Esophagus muscularis mucosa (tissue), 3 donors: Measurements from ENCODE around the gene ITPR1.
A peak's percentile ranks its signal among the peaks of the same experiment; 100 is the strongest.

Experiments used
- POLR2A ChIP-seq: fragments of 450-650 bp; IDR thresholded peaks from one replicate; pipeline ENCODE4 v1.6.1; 2017; ENCODE audit warnings: antibody characterized with exemption, moderate library complexity, mild to moderate bottlenecking, low read depth
- POLR2AphosphoS5 ChIP-seq, 2 donors: sonication (generic); formaldehyde crosslinking; IDR thresholded peaks; one replicate each; pipeline ENCODE4 v1.6.1; 2017; ENCODE audit warnings: antibody characterized with exemption in 2 of 2
- TF ChIP-seq, protein P1 (sequence below), 3 experiments: fragments of 200-600 bp in 2 of 3; fragments of 450-650 bp in 1 of 3; sonication (generic) in 2 of 3; IDR thresholded peaks; one replicate each; pipeline ENCODE4 v1.5.1; 2017 to 2019; ENCODE audit warnings: antibody characterized with exemption in 3 of 3, mild to moderate bottlenecking in 2 of 3, moderate library complexity in 1 of 3

DNA sequence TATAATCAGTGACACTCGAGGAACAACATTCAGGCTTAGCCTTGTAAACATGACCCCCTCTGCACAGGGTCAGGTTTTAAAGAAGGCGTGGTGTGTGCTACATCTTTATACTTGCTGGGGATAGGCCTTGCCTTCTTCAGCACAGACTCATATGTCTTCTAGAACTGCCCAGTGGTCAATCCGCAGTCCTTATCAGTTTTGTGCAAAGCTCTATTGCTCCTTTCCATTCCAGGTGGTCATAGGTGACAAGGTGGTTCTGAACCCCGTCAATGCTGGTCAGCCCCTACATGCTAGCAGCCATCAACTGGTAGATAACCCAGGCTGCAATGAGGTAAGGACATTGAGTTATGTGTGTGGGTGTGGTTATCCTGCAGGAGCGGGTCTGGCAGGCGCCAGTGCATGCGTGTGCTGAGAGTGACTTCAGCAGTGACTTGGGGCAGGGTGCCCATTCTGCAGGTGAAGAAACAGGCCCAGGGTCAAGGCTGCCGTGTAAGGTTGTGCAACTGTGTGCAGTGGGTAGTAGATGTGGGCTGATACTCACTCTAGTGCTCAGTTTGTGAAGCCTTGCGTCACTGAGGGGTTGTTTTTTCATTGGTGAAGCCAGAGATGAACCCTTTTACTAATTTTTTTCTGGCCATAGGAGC lies 150.9 kb downstream of the ITPR1 start:
- TF ChIP-seq POLR2AphosphoS5 (IDR thresholded peaks at IDR 0.05) (peak in 1 of 2 donors; percentile 37), POLR2A (no peak)
- TF ChIP-seq, protein P1, sequence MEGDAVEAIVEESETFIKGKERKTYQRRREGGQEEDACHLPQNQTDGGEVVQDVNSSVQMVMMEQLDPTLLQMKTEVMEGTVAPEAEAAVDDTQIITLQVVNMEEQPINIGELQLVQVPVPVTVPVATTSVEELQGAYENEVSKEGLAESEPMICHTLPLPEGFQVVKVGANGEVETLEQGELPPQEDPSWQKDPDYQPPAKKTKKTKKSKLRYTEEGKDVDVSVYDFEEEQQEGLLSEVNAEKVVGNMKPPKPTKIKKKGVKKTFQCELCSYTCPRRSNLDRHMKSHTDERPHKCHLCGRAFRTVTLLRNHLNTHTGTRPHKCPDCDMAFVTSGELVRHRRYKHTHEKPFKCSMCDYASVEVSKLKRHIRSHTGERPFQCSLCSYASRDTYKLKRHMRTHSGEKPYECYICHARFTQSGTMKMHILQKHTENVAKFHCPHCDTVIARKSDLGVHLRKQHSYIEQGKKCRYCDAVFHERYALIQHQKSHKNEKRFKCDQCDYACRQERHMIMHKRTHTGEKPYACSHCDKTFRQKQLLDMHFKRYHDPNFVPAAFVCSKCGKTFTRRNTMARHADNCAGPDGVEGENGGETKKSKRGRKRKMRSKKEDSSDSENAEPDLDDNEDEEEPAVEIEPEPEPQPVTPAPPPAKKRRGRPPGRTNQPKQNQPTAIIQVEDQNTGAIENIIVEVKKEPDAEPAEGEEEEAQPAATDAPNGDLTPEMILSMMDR (IDR thresholded peaks at IDR 0.05): no peak
